ENCODE data around the gene SFT2D2. TPM values are rescaled to one million over a fixed set of nuclear protein-coding genes. Genes with fewer than 3 reads are reported as not detected.

Gene SFT2D2
- total RNA-seq, 4 donors from 2014 or later, result 42.5 to 77.9 (median 58.4) TPM

DNA sequence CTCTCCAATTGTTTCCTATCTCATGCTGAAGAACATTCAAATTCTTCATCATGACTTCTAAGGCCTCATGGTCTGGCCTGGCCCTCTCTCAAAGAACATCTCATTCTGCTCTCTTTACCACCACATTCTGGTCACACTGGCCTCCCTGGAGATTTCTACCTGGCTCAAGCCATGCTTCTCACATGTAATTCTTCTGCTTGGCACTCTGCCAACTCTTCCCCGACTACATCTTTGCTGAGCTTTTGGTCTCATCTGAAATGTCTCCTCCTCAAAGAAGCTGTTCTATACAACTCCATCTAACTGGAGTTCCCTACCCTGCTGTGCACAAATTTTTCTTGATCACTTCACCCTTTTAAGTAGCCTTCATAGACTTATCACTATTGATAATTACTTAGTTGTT is 53.4 kb downstream of the SFT2D2 start:
- H3K4me3 ChIP-seq, result no peak overlapping the region
- no peaks in the 10 kb centered on the region for H3K9me3 ChIP-seq
- H3K36me3 ChIP-seq, result no peaks in the 10 kb centered on the region
- no peak overlapping the region for H3K27ac ChIP-seq
- no peak for TF ChIP-seq EP300 (IDR thresholded peaks at IDR 0.05)
- WGBS, result 91% methylated on average over 1 of the region's 1 CpG
- no peak for DNase-seq (ENCODE audit: low spot score in 2 of 2)
- no peaks in the 10 kb centered on the region for H3K4me1 ChIP-seq
- no peaks in the 10 kb centered on the region for H3K27me3 ChIP-seq

DNA sequence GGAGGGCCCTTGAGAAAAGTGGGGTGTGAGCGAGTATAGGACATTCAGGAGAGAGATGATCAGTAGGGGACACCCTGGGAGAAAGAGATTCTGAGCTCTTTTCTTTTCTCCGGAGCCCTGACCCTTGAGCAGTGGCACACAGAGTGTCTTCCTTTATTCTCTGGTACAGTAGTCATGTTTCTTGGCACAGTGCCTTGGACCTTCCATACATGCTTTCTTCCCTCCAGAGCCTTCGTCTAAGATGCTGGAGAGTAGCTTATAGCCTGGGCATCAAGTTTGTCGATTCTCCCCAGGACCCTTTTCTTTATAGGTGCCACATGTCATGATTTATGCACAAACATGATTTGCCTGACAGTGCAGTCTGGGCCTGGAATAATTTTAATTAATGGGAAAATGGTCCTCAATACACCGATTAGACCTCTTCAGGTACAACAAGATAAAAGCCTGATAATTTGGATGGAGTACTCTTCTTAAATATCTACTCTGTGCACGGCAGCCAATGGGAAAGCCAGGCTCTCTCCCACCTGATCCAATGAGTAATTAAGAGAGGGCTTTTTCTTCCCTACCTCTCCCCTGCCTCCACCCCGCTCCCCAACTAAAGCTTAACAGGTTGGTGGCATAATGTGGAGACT is 54.6 kb downstream of the SFT2D2 start, which contains the start of gene TBX19:
Gene TBX19 (plus strand): TSS at position 582 of the 632 bp plus-strand sequence. CDS start 214 bp downstream, outside the sequence.
- Histone ChIP-seq H3K9me3 (no peaks in the 10 kb centered on the region), H3K27ac (no peak within 1 kb of the TSS), H3K4me1 (peaks cover 3% of the 10 kb centered on the region), H3K36me3 (no peaks in the 10 kb centered on the region), H3K27me3 (no peaks in the 10 kb centered on the region), H3K4me3 (no peak within 1 kb of the TSS)
- TF ChIP-seq POLR2AphosphoS5 (IDR thresholded peaks at IDR 0.05) (no peak), EP300 (IDR thresholded peaks at IDR 0.05) (no peak), POLR2A (IDR thresholded peaks at IDR 0.05) (no peak)
- TF ChIP-seq, protein P1, sequence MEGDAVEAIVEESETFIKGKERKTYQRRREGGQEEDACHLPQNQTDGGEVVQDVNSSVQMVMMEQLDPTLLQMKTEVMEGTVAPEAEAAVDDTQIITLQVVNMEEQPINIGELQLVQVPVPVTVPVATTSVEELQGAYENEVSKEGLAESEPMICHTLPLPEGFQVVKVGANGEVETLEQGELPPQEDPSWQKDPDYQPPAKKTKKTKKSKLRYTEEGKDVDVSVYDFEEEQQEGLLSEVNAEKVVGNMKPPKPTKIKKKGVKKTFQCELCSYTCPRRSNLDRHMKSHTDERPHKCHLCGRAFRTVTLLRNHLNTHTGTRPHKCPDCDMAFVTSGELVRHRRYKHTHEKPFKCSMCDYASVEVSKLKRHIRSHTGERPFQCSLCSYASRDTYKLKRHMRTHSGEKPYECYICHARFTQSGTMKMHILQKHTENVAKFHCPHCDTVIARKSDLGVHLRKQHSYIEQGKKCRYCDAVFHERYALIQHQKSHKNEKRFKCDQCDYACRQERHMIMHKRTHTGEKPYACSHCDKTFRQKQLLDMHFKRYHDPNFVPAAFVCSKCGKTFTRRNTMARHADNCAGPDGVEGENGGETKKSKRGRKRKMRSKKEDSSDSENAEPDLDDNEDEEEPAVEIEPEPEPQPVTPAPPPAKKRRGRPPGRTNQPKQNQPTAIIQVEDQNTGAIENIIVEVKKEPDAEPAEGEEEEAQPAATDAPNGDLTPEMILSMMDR (IDR thresholded peaks at IDR 0.05), result no peak
- 87% methylated on average over 7 of the region's 7 CpGs for WGBS
- DNase-seq (ENCODE audit: low spot score in 2 of 2), result no peak

DNA sequence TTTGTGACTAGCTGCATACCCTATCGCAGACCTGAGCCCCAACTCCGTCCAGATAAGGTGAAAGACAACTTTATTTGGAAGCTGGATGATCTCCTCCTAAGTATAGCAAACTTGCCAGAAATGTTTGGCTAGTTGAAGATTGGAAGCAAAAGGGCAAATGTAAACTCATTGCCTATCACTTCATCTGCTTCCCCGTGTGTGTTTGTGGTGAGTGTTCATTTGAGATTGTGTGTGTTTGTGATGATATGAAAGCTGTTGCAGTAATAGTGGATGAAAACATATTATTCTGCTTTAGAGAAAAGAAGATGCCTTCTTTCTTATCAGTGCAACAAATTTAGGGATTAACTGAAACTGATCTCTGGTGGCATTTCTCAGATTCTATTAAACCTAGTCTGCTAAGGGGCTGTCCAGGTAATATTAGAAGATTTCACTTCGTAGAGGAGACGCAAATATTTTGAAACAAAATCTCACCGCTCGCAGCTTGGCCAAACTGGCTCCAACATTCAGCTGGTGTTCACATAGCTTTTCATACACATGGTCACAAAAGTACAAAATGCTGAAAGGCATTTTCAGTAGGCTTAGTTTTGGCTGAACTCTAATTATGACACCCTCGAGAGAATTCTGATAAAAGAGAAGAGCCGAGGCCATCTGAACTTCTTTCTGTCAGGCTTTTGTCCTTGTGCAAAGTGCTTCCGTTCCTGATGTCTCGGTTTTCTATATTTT is 56.0 kb downstream of the SFT2D2 start:
- TF ChIP-seq POLR2A (IDR thresholded peaks at IDR 0.05) (no peak), EP300 (IDR thresholded peaks at IDR 0.05) (no peak), POLR2AphosphoS5 (IDR thresholded peaks at IDR 0.05) (no peak)
- TF ChIP-seq, protein P1 (IDR thresholded peaks at IDR 0.05), result no peak
- no peaks in the 10 kb centered on the region for H3K9me3 ChIP-seq
- H3K4me1 ChIP-seq, result peaks cover 3% of the 10 kb centered on the region
- 86% methylated on average over 11 of the region's 11 CpGs for WGBS
- no peak overlapping the region for H3K4me3 ChIP-seq
- no peak overlapping the region for H3K27ac ChIP-seq
- H3K36me3 ChIP-seq, result no peaks in the 10 kb centered on the region
- no peak for DNase-seq (ENCODE audit: low spot score in 2 of 2)
- no peaks in the 10 kb centered on the region for H3K27me3 ChIP-seq

DNA sequence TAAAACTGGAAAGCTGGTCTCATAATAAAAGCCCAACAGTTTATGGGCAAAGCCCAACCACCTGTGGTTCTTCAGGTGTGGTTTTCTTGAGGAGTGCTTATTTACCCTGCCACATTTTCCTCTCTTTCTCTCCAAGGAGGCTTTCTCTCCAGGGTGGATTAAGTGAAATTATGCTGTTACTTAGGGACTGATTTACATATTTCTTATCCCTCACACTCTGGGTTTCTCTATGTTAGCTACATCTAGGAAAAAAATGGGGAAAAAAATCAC is 59.7 kb downstream of the SFT2D2 start:
- DNase-seq (ENCODE audit: low spot score in 2 of 2), result no peak
- Histone ChIP-seq H3K36me3 (no peaks in the 10 kb centered on the region), H3K27ac (no peak overlapping the region), H3K9me3 (no peaks in the 10 kb centered on the region), H3K27me3 (no peaks in the 10 kb centered on the region), H3K4me3 (no peak overlapping the region), H3K4me1 (peaks cover 3% of the 10 kb centered on the region)
- no peak for TF ChIP-seq POLR2A (IDR thresholded peaks at IDR 0.05)
- no peak for TF ChIP-seq EP300 (IDR thresholded peaks at IDR 0.05)
- no peak for TF ChIP-seq POLR2AphosphoS5 (IDR thresholded peaks at IDR 0.05)
- TF ChIP-seq, protein P1 (IDR thresholded peaks at IDR 0.05), result no peak

DNA sequence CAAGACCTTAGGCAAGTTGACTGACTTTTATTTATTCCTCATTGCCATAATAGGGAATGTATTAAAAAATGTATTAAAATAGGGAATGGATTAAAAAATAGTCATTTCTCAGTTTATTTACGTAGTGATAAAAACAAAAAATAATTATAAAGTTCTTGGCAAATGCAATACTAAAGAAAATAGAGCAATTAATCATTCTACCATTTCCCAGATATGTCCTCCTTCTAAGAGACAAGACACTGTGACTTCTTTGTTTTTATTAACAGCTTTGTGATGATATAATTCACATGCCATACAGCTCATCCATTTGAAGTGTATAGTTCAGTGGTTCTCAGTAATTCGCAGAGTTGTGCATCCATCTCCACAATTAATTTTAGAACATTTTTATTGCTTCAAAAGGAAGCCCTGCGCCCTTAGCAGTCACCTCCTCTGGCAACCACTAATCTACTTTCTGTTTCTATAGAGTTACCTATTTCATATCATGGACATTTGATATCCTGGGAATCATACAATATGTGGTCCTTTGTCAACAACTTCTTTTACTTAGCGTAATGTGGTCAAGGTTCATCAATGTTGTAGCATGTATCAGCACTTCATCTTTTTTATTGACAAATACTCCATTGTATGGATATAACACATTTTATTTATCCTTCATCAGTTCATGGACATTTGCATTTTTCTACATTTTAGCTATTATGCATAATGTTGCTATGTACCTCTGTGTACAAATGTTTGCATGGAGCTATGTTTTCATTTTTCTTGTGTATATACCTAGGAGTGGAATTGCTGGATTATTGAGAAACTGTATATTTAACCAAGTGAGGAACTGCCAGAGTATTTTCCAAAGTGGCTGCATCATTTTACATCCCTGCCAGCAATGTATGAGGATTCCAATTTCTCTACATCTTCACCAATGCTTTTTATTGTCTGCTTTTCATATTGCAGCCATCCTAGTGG is 60.4 kb downstream of the SFT2D2 start:
- no peak for DNase-seq (ENCODE audit: low spot score in 2 of 2)
- WGBS, result 89% methylated on average over 4 of the region's 4 CpGs
- Histone ChIP-seq H3K4me1 (peaks cover 3% of the 10 kb centered on the region), H3K27ac (no peak overlapping the region), H3K36me3 (no peaks in the 10 kb centered on the region), H3K9me3 (no peaks in the 10 kb centered on the region), H3K4me3 (no peak overlapping the region), H3K27me3 (no peaks in the 10 kb centered on the region)
- TF ChIP-seq, protein P1 (IDR thresholded peaks at IDR 0.05), result no peak
- TF ChIP-seq EP300 (IDR thresholded peaks at IDR 0.05), result no peak
- TF ChIP-seq POLR2AphosphoS5 (IDR thresholded peaks at IDR 0.05), result no peak
- no peak for TF ChIP-seq POLR2A (IDR thresholded peaks at IDR 0.05)

Measured in suprapubic skin (tissue), 4 donors.